ENCODE results near the gene MRPL51. TPM values are rescaled to one million over a fixed set of nuclear protein-coding genes. Genes with fewer than 3 reads are reported as not detected.

Gene MRPL51
- total and polyA plus RNA-seq, 3 experiments from 2014 or later: 222 to 327 (median 317) TPM

DNA sequence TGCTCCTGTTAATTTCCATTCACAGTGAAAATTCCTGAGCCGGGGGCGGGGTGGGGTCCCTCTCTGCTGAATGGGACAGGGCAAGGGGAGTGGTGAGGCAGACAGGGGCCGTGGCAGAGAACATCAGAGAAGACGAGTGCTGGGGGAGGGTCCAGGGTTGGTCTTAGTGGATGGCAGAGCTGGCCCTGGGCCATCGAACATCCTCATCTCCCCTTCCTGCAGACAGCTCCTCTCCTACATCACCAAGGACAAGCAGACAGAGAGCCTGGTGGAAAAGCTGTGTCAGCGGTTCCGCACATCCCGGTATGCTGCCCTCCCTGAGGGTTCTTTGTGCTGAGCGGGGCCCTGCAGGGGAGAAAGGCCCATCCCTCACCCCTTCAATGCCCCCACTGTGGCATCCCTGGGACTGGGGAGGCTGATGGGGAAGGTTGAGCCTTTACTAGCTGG is 36.3 kb upstream of the MRPL51 start:
- H3K36me3 Mint-ChIP-seq: peaks cover 8 to 78% (median 28%) of the 10 kb centered on the region in 3 donors
- H3K9me3 ChIP-seq (ENCODE audit: low read length): no peaks in the 10 kb centered on the region
- no peak overlapping the region for H3K4me3 ChIP-seq (ENCODE audit: low read length)
- no peak overlapping the region for H3K4me3 Mint-ChIP-seq
- H3K9me3 Mint-ChIP-seq: no peaks in the 10 kb centered on the region
- POLR2A ChIA-PET: no interaction called here
- no peak for DNase-seq
- no peak overlapping the region for H3K27ac ChIP-seq (ENCODE audit: low read depth, low read length)
- no peaks in the 10 kb centered on the region for H3K27me3 Mint-ChIP-seq
- H3K27me3 ChIP-seq (ENCODE audit: insufficient read depth, low read length, poor library complexity, severe bottlenecking): no peaks in the 10 kb centered on the region
- H3K4me1 ChIP-seq (ENCODE audit: insufficient read depth, low read length): peaks cover 23% of the 10 kb centered on the region
- H3K27ac Mint-ChIP-seq: peak overlapping the region in 3 of 8 donors; percentile 26 to 84 (median 83)
- H3K4me1 Mint-ChIP-seq: peaks cover 21 to 28% (median 22%) of the 10 kb centered on the region in 3 donors
- CTCF ChIA-PET: interaction anchor here (1.5 to 1.8 kb wide), 2 partner anchors 24 to 105 kb away, joined by 4 to 5 read pairs; no protein-coding TSS in a partner anchor
- peaks cover 53% of the 10 kb centered on the region for H3K36me3 ChIP-seq (ENCODE audit: insufficient read depth, low read length)

- POLR2A ChIA-PET: no interaction called here
- CTCF ChIA-PET: interaction anchor here (1.5 kb wide), 1 partner anchor 105 kb away, joined by 4 read pairs; no protein-coding TSS in a partner anchor
Measured at GRCh38 chr12:6528539-6529235, 35.6 kb upstream of the MRPL51 start.

DNA sequence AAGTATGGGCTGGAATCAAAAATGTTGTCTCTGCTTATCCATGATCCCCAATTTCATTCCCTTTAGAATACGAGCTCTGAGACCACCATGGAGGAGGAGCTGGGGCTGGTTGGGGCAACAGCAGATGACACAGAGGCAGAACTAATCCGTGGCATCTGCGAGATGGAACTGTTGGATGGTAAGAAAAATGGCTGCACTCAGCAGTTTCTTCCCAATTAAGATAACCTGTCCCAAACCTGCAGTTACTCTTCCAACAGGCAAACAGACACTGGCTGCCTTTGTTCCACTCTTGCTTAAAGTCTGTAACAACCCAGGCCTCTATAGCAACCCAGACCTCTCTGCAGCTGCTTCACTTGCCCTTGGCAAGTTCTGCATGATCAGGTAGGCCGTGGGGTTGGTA is 34.6 kb upstream of the MRPL51 start:
- H3K36me3 ChIP-seq (ENCODE audit: insufficient read depth, low read length): peaks cover 66% of the 10 kb centered on the region
- POLR2A ChIA-PET: no interaction called here
- peak overlapping the region in 5 of 8 donors; percentile 36 to 77 (median 68) for H3K27ac Mint-ChIP-seq
- H3K4me1 ChIP-seq (ENCODE audit: insufficient read depth, low read length): peaks cover 8% of the 10 kb centered on the region
- CTCF ChIA-PET: no interaction called here
- no peaks in the 10 kb centered on the region for H3K27me3 Mint-ChIP-seq
- no peaks in the 10 kb centered on the region for H3K9me3 Mint-ChIP-seq
- H3K9me3 ChIP-seq (ENCODE audit: low read length): no peaks in the 10 kb centered on the region
- H3K4me1 Mint-ChIP-seq: peaks cover 10 to 14% (median 10%) of the 10 kb centered on the region in 3 donors
- no peaks in the 10 kb centered on the region for H3K27me3 ChIP-seq (ENCODE audit: insufficient read depth, low read length, poor library complexity, severe bottlenecking)
- no peak for DNase-seq
- H3K4me3 Mint-ChIP-seq: no peak overlapping the region
- H3K27ac ChIP-seq (ENCODE audit: low read depth, low read length): no peak overlapping the region
- H3K4me3 ChIP-seq (ENCODE audit: low read length): no peak overlapping the region
- H3K36me3 Mint-ChIP-seq: peaks cover 8 to 90% (median 32%) of the 10 kb centered on the region in 3 donors

More at GRCh38 chr12:6528539-6529235, 35.6 kb upstream of the MRPL51 start:
- Mint-ChIP-seq H3K4me3 (no peak overlapping the region), H3K9me3 (no peaks in the 10 kb centered on the region), H3K27me3 (no peaks in the 10 kb centered on the region), H3K4me1 (peaks cover 17 to 23% (median 18%) of the 10 kb centered on the region in 3 donors), H3K36me3 (peaks cover 8 to 80% (median 32%) of the 10 kb centered on the region in 3 donors), H3K27ac (peak overlapping the region in 3 of 8 donors; percentile 26 to 83 (median 37))
- peaks cover 18% of the 10 kb centered on the region for H3K4me1 ChIP-seq (ENCODE audit: insufficient read depth, low read length)
- H3K27me3 ChIP-seq (ENCODE audit: insufficient read depth, low read length, poor library complexity, severe bottlenecking): no peaks in the 10 kb centered on the region
- peaks cover 59% of the 10 kb centered on the region for H3K36me3 ChIP-seq (ENCODE audit: insufficient read depth, low read length)
- no peak for DNase-seq
- H3K27ac ChIP-seq (ENCODE audit: low read depth, low read length): no peak overlapping the region
- H3K9me3 ChIP-seq (ENCODE audit: low read length): no peaks in the 10 kb centered on the region
- H3K4me3 ChIP-seq (ENCODE audit: low read length): no peak overlapping the region

GRCh38 chr12:6526766-6527525 is 33.9 kb upstream of the MRPL51 start:
- no peaks in the 10 kb centered on the region for H3K27me3 ChIP-seq (ENCODE audit: insufficient read depth, low read length, poor library complexity, severe bottlenecking)
- H3K27ac ChIP-seq (ENCODE audit: low read depth, low read length): no peak overlapping the region
- Mint-ChIP-seq H3K36me3 (peaks cover 8 to 93% (median 35%) of the 10 kb centered on the region in 3 donors), H3K4me1 (peaks cover 2 to 7% (median 2%) of the 10 kb centered on the region in 3 donors), H3K4me3 (no peak overlapping the region), H3K9me3 (no peaks in the 10 kb centered on the region), H3K27ac (peak overlapping the region in 2 of 8 donors; percentile 36 to 80), H3K27me3 (no peaks in the 10 kb centered on the region)
- peaks cover 72% of the 10 kb centered on the region for H3K36me3 ChIP-seq (ENCODE audit: insufficient read depth, low read length)
- ChIA-PET CTCF (interaction anchor here (1.0 kb wide), 1 partner anchor 11 kb away, joined by 5 read pairs; no protein-coding TSS in a partner anchor), POLR2A (no interaction called here)
- no peak for DNase-seq
- H3K4me3 ChIP-seq (ENCODE audit: low read length): no peak overlapping the region
- H3K4me1 ChIP-seq (ENCODE audit: insufficient read depth, low read length): peaks cover under 1% of the 10 kb centered on the region
- H3K9me3 ChIP-seq (ENCODE audit: low read length): no peaks in the 10 kb centered on the region

- Histone ChIP-seq H3K27ac (ENCODE audit: low read depth, low read length) (no peak overlapping the region), H3K27me3 (ENCODE audit: insufficient read depth, low read length, poor library complexity, severe bottlenecking) (no peaks in the 10 kb centered on the region), H3K4me3 (ENCODE audit: low read length) (no peak overlapping the region), H3K4me1 (ENCODE audit: insufficient read depth, low read length) (no peaks in the 10 kb centered on the region), H3K36me3 (ENCODE audit: insufficient read depth, low read length) (peaks cover 79% of the 10 kb centered on the region), H3K9me3 (ENCODE audit: low read length) (no peaks in the 10 kb centered on the region)
- POLR2A ChIA-PET: no interaction called here
- Mint-ChIP-seq H3K36me3 (peaks cover 8 to 96% (median 35%) of the 10 kb centered on the region in 3 donors), H3K4me3 (no peak overlapping the region), H3K4me1 (peaks cover 0 to 3% (median 0%) of the 10 kb centered on the region in 3 donors), H3K27me3 (no peaks in the 10 kb centered on the region), H3K9me3 (no peaks in the 10 kb centered on the region), H3K27ac (peak overlapping the region in 2 of 8 donors; percentile 32 to 40)
- CTCF ChIA-PET: no interaction called here
- DNase-seq: no peak
Measured at GRCh38 chr12:6526201-6526600, 33.1 kb upstream of the MRPL51 start.

GRCh38 chr12:6524648-6525047 is 31.6 kb upstream of the MRPL51 start:
- peaks cover 0 to 5% (median 0%) of the 10 kb centered on the region in 3 donors for H3K4me1 Mint-ChIP-seq
- CTCF ChIA-PET: interaction anchor here (1.6 to 1.9 kb wide), 2 partner anchors 14 to 39 kb away, joined by 4 to 5 read pairs; no protein-coding TSS in a partner anchor
- no peaks in the 10 kb centered on the region for H3K9me3 Mint-ChIP-seq
- Histone ChIP-seq H3K27me3 (ENCODE audit: insufficient read depth, low read length, poor library complexity, severe bottlenecking) (no peaks in the 10 kb centered on the region), H3K4me1 (ENCODE audit: insufficient read depth, low read length) (no peaks in the 10 kb centered on the region), H3K9me3 (ENCODE audit: low read length) (no peaks in the 10 kb centered on the region), H3K27ac (ENCODE audit: low read depth, low read length) (no peak overlapping the region), H3K36me3 (ENCODE audit: insufficient read depth, low read length) (peaks cover 84% of the 10 kb centered on the region), H3K4me3 (ENCODE audit: low read length) (no peak overlapping the region)
- peaks cover 8 to 93% (median 29%) of the 10 kb centered on the region in 3 donors for H3K36me3 Mint-ChIP-seq
- POLR2A ChIA-PET: no interaction called here
- DNase-seq: no peak
- H3K27me3 Mint-ChIP-seq: no peaks in the 10 kb centered on the region
- H3K27ac Mint-ChIP-seq: peak overlapping the region in 3 of 8 donors; percentile 21 to 84 (median 43)
- no peak overlapping the region for H3K4me3 Mint-ChIP-seq

DNA sequence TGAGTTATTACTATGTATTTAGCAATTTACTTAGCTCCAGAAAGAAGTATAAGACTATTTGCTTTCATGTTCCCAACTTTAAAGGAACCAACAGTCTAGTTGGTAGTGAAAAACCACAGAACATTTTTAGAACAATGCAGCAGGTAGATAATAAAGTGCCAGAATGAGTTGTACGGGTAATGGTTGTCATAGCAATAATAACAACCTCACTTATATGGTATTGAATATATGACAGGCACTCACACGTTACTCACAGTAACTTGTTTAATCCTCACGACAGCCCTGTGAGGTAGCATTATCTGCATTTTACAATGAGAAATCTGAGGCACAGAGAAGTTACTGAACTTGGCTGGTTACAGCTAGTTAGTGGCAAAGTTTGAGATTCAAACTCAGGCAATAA is 30.6 kb upstream of the MRPL51 start:
- Mint-ChIP-seq H3K27me3 (no peaks in the 10 kb centered on the region), H3K4me3 (no peak overlapping the region), H3K9me3 (no peaks in the 10 kb centered on the region), H3K36me3 (peaks cover 8 to 90% (median 30%) of the 10 kb centered on the region in 3 donors), H3K4me1 (peaks cover 0 to 5% (median 0%) of the 10 kb centered on the region in 3 donors), H3K27ac (peak overlapping the region in 4 of 8 donors; percentile 14 to 80 (median 78))
- no peak overlapping the region for H3K4me3 ChIP-seq (ENCODE audit: low read length)
- no peaks in the 10 kb centered on the region for H3K9me3 ChIP-seq (ENCODE audit: low read length)
- H3K27me3 ChIP-seq (ENCODE audit: insufficient read depth, low read length, poor library complexity, severe bottlenecking): no peaks in the 10 kb centered on the region
- H3K36me3 ChIP-seq (ENCODE audit: insufficient read depth, low read length): peaks cover 83% of the 10 kb centered on the region
- no peak for DNase-seq
- H3K4me1 ChIP-seq (ENCODE audit: insufficient read depth, low read length): no peaks in the 10 kb centered on the region
- ChIA-PET POLR2A (no interaction called here), CTCF (interaction anchor here (1.6 to 1.9 kb wide), 2 partner anchors 15 to 40 kb away, joined by 4 to 5 read pairs; no protein-coding TSS in a partner anchor)
- H3K27ac ChIP-seq (ENCODE audit: low read depth, low read length): no peak overlapping the region

GRCh38 chr12:6522193-6522592 is 29.1 kb upstream of the MRPL51 start:
- no peak for DNase-seq
- H3K27ac ChIP-seq (ENCODE audit: low read depth, low read length): no peak overlapping the region
- CTCF ChIA-PET: no interaction called here
- H3K36me3 Mint-ChIP-seq: peaks cover 16 to 85% (median 31%) of the 10 kb centered on the region in 3 donors
- no peaks in the 10 kb centered on the region for H3K27me3 Mint-ChIP-seq
- no peaks in the 10 kb centered on the region for H3K9me3 ChIP-seq (ENCODE audit: low read length)
- H3K9me3 Mint-ChIP-seq: no peaks in the 10 kb centered on the region
- no peak overlapping the region for H3K4me3 ChIP-seq (ENCODE audit: low read length)
- H3K27me3 ChIP-seq (ENCODE audit: insufficient read depth, low read length, poor library complexity, severe bottlenecking): no peaks in the 10 kb centered on the region
- H3K4me3 Mint-ChIP-seq: no peak overlapping the region
- H3K4me1 ChIP-seq (ENCODE audit: insufficient read depth, low read length): no peaks in the 10 kb centered on the region
- peaks cover 75% of the 10 kb centered on the region for H3K36me3 ChIP-seq (ENCODE audit: insufficient read depth, low read length)
- H3K4me1 Mint-ChIP-seq: peaks cover 0 to 5% (median 0%) of the 10 kb centered on the region in 3 donors
- POLR2A ChIA-PET: no interaction called here
- H3K27ac Mint-ChIP-seq: no peak overlapping the region

Measured in CD8-positive, alpha-beta memory T cell (primary cell).